B cell (primary cell): ENCODE results near the gene HIBCH. TPM values are rescaled to one million over a fixed set of nuclear protein-coding genes. Genes with fewer than 3 reads are reported as not detected.

Source experiments
- ATAC-seq: fragments of 200-7000 bp; cut with Tn5 transposase; one replicate; pipeline ENCODE4 v1.10.0; 2021; ENCODE audit warnings: low read depth, mild to moderate bottlenecking, moderate number of reproducible peaks, moderate library complexity
- CTCF ChIA-PET: fragments of 350-600 bp; sonication (Branson Sonifier 250); formaldehyde crosslinking; loops from one replicate; lab custom pipeline; 2021; ENCODE audit warnings: antibody characterized with exemption, inconsistent platforms; lab: Charles Lee
- POLR2A ChIA-PET: fragments of 350-600 bp; sonication (Branson Sonifier 250); formaldehyde crosslinking; loops from one replicate; lab custom pipeline; 2021; ENCODE audit warnings: antibody characterized with exemption; lab: Charles Lee
- DNase-seq: peaks from one replicate; pipeline ENCODE4 v3.0.0; 2013
- H2AFZ ChIP-seq: 2 replicates; pipeline ENCODE4 v1.6.1; 2012; ENCODE audit warnings: mild to moderate bottlenecking, low read depth, low read length; ENCODE audit not compliant: insufficient read depth, poor library complexity, severe bottlenecking
- H3K27ac ChIP-seq, 2 donors: 1 replicate in 1 of 2; 2 replicates in 1 of 2; pipeline ENCODE4 v1.5.1; 2012 to 2013; ENCODE audit warnings: low read length in 2 of 2, mild to moderate bottlenecking in 2 of 2, moderate library complexity in 1 of 2
- H3K27me3 ChIP-seq, 4 experiments: fragments of 200-600 bp in 1 of 4; sonication (generic) in 1 of 4; replicated peaks in 1 of 4; 1 replicate in 2 of 4; 2 replicates in 2 of 4; pipeline versions ENCODE4 v1.6.1 to v1.7.0; 2013 to 2016; ENCODE audit warnings: low read length in 3 of 4, mild to moderate bottlenecking in 2 of 4, mixed read lengths in 1 of 4, moderate library complexity in 1 of 4; ENCODE audit not compliant: insufficient read depth in 4 of 4, control insufficient read depth in 3 of 4; ENCODE audit errors: control extremely low read depth in 1 of 4
- H3K36me3 ChIP-seq, 2 experiments: replicated peaks in 1 of 2; 1 replicate in 1 of 2; 2 replicates in 1 of 2; pipeline versions ENCODE4 v1.6.1 to v1.7.1; 2013; ENCODE audit warnings: low read length in 1 of 2; ENCODE audit not compliant: insufficient read depth in 2 of 2, control insufficient read depth in 1 of 2; ENCODE audit errors: control extremely low read depth in 1 of 2, extremely low read depth in 1 of 2
- H3K4me1 ChIP-seq, 2 donors: fragments of 200-600 bp in 1 of 2; sonication (generic) in 1 of 2; 1 replicate in 1 of 2; 2 replicates in 1 of 2; pipeline versions ENCODE4 v1.5.1 to v1.6.1; 2013 to 2017; ENCODE audit warnings: low read length in 2 of 2; ENCODE audit not compliant: control insufficient read depth in 2 of 2, insufficient read depth in 2 of 2
- H3K4me2 ChIP-seq: replicated peaks from 2 replicates; pipeline ENCODE3; 2012; ENCODE audit warnings: mild to moderate bottlenecking, low read depth, low read length; ENCODE audit not compliant: poor library complexity, severe bottlenecking
- H3K4me3 ChIP-seq, 5 experiments: fragments of 200-600 bp in 1 of 5; sonication (generic) in 1 of 5; 1 replicate in 3 of 5; 2 replicates in 2 of 5; pipeline versions ENCODE4 v1.5.1 to v1.7.0; 2011 to 2016; ENCODE audit warnings: low read length in 4 of 5, mild to moderate bottlenecking in 4 of 5, low read depth in 2 of 5, control low read depth in 1 of 5, moderate library complexity in 1 of 5; ENCODE audit not compliant: insufficient read depth in 1 of 5; ENCODE audit errors: control extremely low read depth in 1 of 5, extremely low read depth in 1 of 5
- H3K79me2 ChIP-seq: fragments of 200-600 bp; sonication (generic); one replicate; pipeline ENCODE4 v1.6.0; 2016; ENCODE audit warnings: low read length; ENCODE audit not compliant: control insufficient read depth, insufficient read depth
- H3K9ac ChIP-seq: fragments of 200-600 bp; sonication (generic); 2 replicates; pipeline ENCODE4 v1.6.1; 2017; ENCODE audit warnings: mild to moderate bottlenecking, low read length, moderate library complexity
- H3K9me3 ChIP-seq, 3 donors: one replicate each; pipeline versions ENCODE4 v1.6.1 to v1.7.1; 2013; ENCODE audit warnings: low read length in 2 of 3; ENCODE audit not compliant: control insufficient read depth in 2 of 3, insufficient read depth in 1 of 3; ENCODE audit errors: control extremely low read depth in 1 of 3
- H4K20me1 ChIP-seq: 2 replicates; pipeline ENCODE4 v1.6.0; 2012; ENCODE audit warnings: mild to moderate bottlenecking, low read length; ENCODE audit not compliant: insufficient read depth, control insufficient read depth, poor library complexity, severe bottlenecking
- H3K27ac Mint-ChIP-seq: one replicate; pipeline ENCODE4 v1.8.0; 2021; ENCODE audit warnings: mixed read lengths
- H3K27me3 Mint-ChIP-seq: one replicate; pipeline ENCODE4 v1.8.0; 2021; ENCODE audit warnings: mixed read lengths
- H3K4me1 Mint-ChIP-seq: one replicate; pipeline ENCODE4 v1.8.0; 2021; ENCODE audit warnings: mixed read lengths
- H3K4me3 Mint-ChIP-seq: one replicate; pipeline ENCODE4 v1.8.0; 2021; ENCODE audit warnings: mixed read lengths
- H3K9me3 Mint-ChIP-seq: one replicate; pipeline ENCODE4 v1.8.0; 2022; ENCODE audit warnings: mixed read lengths; ENCODE audit not compliant: insufficient read depth
- EZH2 ChIP-seq: IDR thresholded peaks from 2 replicates; pipeline ENCODE4 v1.6.1; 2012; ENCODE audit warnings: borderline replicate concordance, low read depth, mild to moderate bottlenecking, moderate library complexity, low read length; ENCODE audit not compliant: insufficient read depth, poor library complexity, severe bottlenecking
- WGBS: methylation state at CpG from one replicate; pipeline ENCODE4 v1.1.5; 2013; ENCODE audit warnings: missing lambda C conversion rate; ENCODE audit not compliant: insufficient coverage; 5-methylcytosine and 5-hydroxymethylcytosine counted together
- intact Hi-C: fragments of 100-400 bp; cut with micrococcal nuclease; formaldehyde crosslinking; loops from one replicate; pipeline ENCODE4 v1.10.0; 2022
- polyA plus RNA-seq: library from polyadenylated mRNA; depleted of rRNA; stranded (reverse); fragments of >200 nt; gene quantifications from 2 replicates; pipeline ENCODE4 v1.2.3, GENCODE V29; 2012
- total RNA-seq, 2 donors: library from RNA; stranded (reverse); fragments of 120-200 nt in 1 of 2; gene quantifications; 1 replicate in 1 of 2; 2 replicates in 1 of 2; pipeline versions ENCODE4 v1.2.3 to v1.2.4, GENCODE V29; 2013 to 2022
- TF ChIP-seq, protein P1 (sequence below): fragments of 200-600 bp; IDR thresholded peaks from one replicate; pipeline ENCODE4 v1.8.0; 2022; ENCODE audit warnings: antibody characterized with exemption, mild to moderate bottlenecking

Gene HIBCH
- total and polyA plus RNA-seq, 2 donors (not counting 1 experiment from before 2014, with no cell fraction given) = 5.6 to 30.2 TPM

GRCh38 chr2:190365499-190366204, 46.0 kb upstream of the HIBCH start:
- H3K27me3 Mint-ChIP-seq = no peaks in the 10 kb centered on the region
- ChIA-PET CTCF (no interaction called here), POLR2A (no interaction called here)
- intact Hi-C loops = no loop called here
- no peak overlapping the region for H3K4me3 Mint-ChIP-seq
- Histone ChIP-seq H3K4me2 (no peak overlapping the region), H3K27ac (no peak overlapping the region), H3K9ac (no peak overlapping the region), H3K9me3 (no peaks in the 10 kb centered on the region), H4K20me1 (no peaks in the 10 kb centered on the region), H3K27me3 (no peaks in the 10 kb centered on the region), H3K4me3 (no peak overlapping the region), H3K79me2 (no peaks in the 10 kb centered on the region), H2AFZ (no peak overlapping the region), H3K36me3 (peaks cover 8 to 15% of the 10 kb centered on the region in 2 experiments), H3K4me1 (peaks cover 0 to 4% of the 10 kb centered on the region in 2 donors)
- TF ChIP-seq, protein P1, sequence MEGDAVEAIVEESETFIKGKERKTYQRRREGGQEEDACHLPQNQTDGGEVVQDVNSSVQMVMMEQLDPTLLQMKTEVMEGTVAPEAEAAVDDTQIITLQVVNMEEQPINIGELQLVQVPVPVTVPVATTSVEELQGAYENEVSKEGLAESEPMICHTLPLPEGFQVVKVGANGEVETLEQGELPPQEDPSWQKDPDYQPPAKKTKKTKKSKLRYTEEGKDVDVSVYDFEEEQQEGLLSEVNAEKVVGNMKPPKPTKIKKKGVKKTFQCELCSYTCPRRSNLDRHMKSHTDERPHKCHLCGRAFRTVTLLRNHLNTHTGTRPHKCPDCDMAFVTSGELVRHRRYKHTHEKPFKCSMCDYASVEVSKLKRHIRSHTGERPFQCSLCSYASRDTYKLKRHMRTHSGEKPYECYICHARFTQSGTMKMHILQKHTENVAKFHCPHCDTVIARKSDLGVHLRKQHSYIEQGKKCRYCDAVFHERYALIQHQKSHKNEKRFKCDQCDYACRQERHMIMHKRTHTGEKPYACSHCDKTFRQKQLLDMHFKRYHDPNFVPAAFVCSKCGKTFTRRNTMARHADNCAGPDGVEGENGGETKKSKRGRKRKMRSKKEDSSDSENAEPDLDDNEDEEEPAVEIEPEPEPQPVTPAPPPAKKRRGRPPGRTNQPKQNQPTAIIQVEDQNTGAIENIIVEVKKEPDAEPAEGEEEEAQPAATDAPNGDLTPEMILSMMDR = no peak
- TF ChIP-seq EZH2 = no peak
- H3K27ac Mint-ChIP-seq = no peak overlapping the region
- DNase-seq = no peak
- over 99% methylated on average over 10 of the region's 19 CpGs for WGBS
- no peaks in the 10 kb centered on the region for H3K9me3 Mint-ChIP-seq
- no peak for ATAC-seq
- peaks cover 6% of the 10 kb centered on the region for H3K4me1 Mint-ChIP-seq

DNA sequence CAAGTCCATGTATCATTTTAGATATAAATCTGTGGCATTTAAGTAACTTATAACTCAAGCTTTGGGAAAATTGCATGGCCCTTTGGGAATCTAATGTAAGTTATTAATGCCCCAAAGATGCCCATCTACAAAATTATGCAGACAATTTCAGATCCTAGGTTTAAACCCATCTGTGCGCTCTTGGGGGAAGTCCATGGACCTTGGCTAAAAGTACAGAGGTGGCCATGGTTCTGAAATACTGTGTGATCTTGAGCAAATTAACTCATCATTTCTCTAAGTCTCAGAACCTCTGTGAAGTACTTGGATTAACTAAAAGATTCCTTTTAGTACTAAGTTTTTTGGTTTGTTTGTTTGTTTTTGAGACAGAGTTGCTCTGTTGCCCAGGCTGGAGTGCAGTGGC, 43.3 kb upstream of the HIBCH start:
- CTCF ChIA-PET = no interaction called here
- DNase-seq (no peak), ATAC-seq (no peak)
- H3K4me2 ChIP-seq = no peak overlapping the region
- H3K27me3 ChIP-seq = no peaks in the 10 kb centered on the region
- intact Hi-C loops = no loop called here
- peaks cover 1 to 3% of the 10 kb centered on the region in 2 experiments for H3K36me3 ChIP-seq
- H3K4me3 ChIP-seq = no peak overlapping the region
- H2AFZ ChIP-seq = no peak overlapping the region
- no peak overlapping the region for H3K27ac Mint-ChIP-seq
- H3K4me1 Mint-ChIP-seq = peaks cover 17% of the 10 kb centered on the region
- H3K27me3 Mint-ChIP-seq = no peaks in the 10 kb centered on the region
- TF ChIP-seq, protein P1 = no peak
- TF ChIP-seq EZH2 = no peak
- no peak overlapping the region for H3K9ac ChIP-seq
- H3K4me1 ChIP-seq = peaks cover 9 to 13% of the 10 kb centered on the region in 2 donors
- WGBS = no CpG with 5 or more reads among the region's 1 CpG
- H4K20me1 ChIP-seq = no peaks in the 10 kb centered on the region
- H3K27ac ChIP-seq = no peak overlapping the region
- H3K4me3 Mint-ChIP-seq = no peak overlapping the region
- H3K9me3 Mint-ChIP-seq = no peaks in the 10 kb centered on the region
- H3K9me3 ChIP-seq = no peaks in the 10 kb centered on the region
- H3K79me2 ChIP-seq = no peaks in the 10 kb centered on the region
- POLR2A ChIA-PET = no interaction called here
